Stomach (tissue), 9 donors: Measurements from ENCODE around the gene OR2M2. TPM values are rescaled to one million over a fixed set of nuclear protein-coding genes. Genes with fewer than 3 reads are reported as not detected.

ENCODE experiments used
- DNase-seq, 2 donors: peaks; one replicate each; pipeline versions ENCODE4 v3.0.0 to v3.0.0-alpha.2; 2013 to 2019
- H3K27ac ChIP-seq, 5 donors: fragments of 200-600 bp in 4 of 5; sonication (generic) in 4 of 5; one replicate each; pipeline ENCODE4 v1.5.1; 2013 to 2019; ENCODE audit warnings: mild to moderate bottlenecking in 1 of 5, moderate library complexity in 1 of 5
- H3K27me3 ChIP-seq, 3 donors: fragments of 200-600 bp; sonication (generic); one replicate each; pipeline ENCODE4 v1.5.1; 2017 to 2019; ENCODE audit warnings: mixed run types in 1 of 3
- H3K36me3 ChIP-seq, 4 donors: fragments of 200-600 bp; sonication (generic); 1 replicate in 3 of 4; 2 replicates in 1 of 4; pipeline ENCODE4 v1.5.1; 2016 to 2019
- H3K4me1 ChIP-seq, 4 donors: fragments of 200-600 bp; sonication (generic); one replicate each; pipeline ENCODE4 v1.5.1; 2016 to 2019
- H3K4me3 ChIP-seq, 4 donors: fragments of 200-600 bp; sonication (generic) in 3 of 4; one replicate each; pipeline ENCODE4 v1.5.1; 2016 to 2019; ENCODE audit warnings: mild to moderate bottlenecking in 1 of 4
- H3K9me3 ChIP-seq, 4 donors: fragments of 200-600 bp; sonication (generic); one replicate each; pipeline ENCODE4 v1.5.1; 2016 to 2019
- CTCF ChIP-seq, 7 experiments: fragments of 450-650 bp in 4 of 7; fragments of 200-600 bp in 3 of 7; sonication (generic) in 3 of 7; IDR thresholded peaks; one replicate each; pipeline ENCODE4 v1.5.1; 2016 to 2019; ENCODE audit warnings: antibody characterized with exemption in 7 of 7, control low read depth in 2 of 7, mild to moderate bottlenecking in 1 of 7
- EP300 ChIP-seq: sonication (generic); formaldehyde crosslinking; IDR thresholded peaks from one replicate; pipeline ENCODE4 v1.6.1; 2017; ENCODE audit warnings: antibody characterized with exemption
- POLR2A ChIP-seq, 4 donors: fragments of 450-650 bp; IDR thresholded peaks; one replicate each; pipeline ENCODE4 v1.6.1; 2016; ENCODE audit warnings: antibody characterized with exemption in 4 of 4, control low read depth in 2 of 4, mild to moderate bottlenecking in 1 of 4, moderate library complexity in 1 of 4
- POLR2AphosphoS5 ChIP-seq, 3 donors: sonication (generic); formaldehyde crosslinking; IDR thresholded peaks; one replicate each; pipeline ENCODE4 v1.6.1; 2016; ENCODE audit warnings: antibody characterized with exemption in 3 of 3
- WGBS, 5 donors: extraction: QIAGEN DNeasy Blood & Tissue Kit in 3 of 5; methylation state at CpG; one replicate each; pipeline versions ENCODE4 v1.1.5 to v1.1.7; 2013 to 2018; 5-methylcytosine and 5-hydroxymethylcytosine counted together
- intact Hi-C: fragments of 100-400 bp; cut with DNase I; formaldehyde crosslinking; loops from one replicate; pipeline ENCODE4 v1.15.1; 2023; ENCODE audit warnings: low total_unique reads
- polyA plus RNA-seq, 3 donors: library from polyadenylated mRNA; stranded (reverse); fragments of 200-250 nt; gene quantifications; one replicate each; pipeline ENCODE4 v1.2.3, GENCODE V29; 2013
- total RNA-seq, 5 donors: library from RNA; depleted of rRNA; stranded (reverse); fragments of >200 nt; gene quantifications; one replicate each; pipeline versions ENCODE4 v1.1.0 to v1.2.3, GENCODE V29; 2014 to 2016
- donor health status: healthy with polysubstance abuse.
- donor health status: Bipolar disorder and iron deficiency.
- donor health status: healthy.

OR2M2 gene
- total and polyA plus RNA-seq, 8 donors, result not detected

DNA sequence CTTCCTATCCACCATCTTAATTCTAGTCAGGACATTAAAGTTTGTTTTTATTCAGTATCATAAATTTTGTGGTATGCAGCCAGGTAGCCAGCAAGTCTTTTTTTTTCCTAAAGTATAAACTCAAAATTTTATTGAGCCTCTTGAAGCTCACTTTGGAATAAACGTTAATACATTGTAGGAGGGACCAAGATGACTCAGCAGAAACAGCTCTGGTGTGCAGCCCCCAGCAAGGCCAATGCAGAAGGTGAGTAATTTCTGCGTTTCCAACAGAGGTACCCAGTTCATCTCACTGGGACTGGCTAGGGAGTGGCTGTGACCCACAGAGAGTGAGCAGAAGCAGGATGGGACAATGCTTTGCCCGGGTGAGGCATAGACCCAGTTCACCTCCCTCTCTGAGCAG is 12.7 kb downstream of the OR2M2 start:
- intact Hi-C loops, result no loop called here
- Histone ChIP-seq H3K4me1 (no peaks in the 10 kb centered on the region), H3K36me3 (no peaks in the 10 kb centered on the region), H3K9me3 (peaks cover 0 to 11% (median under 1%) of the 10 kb centered on the region in 4 donors), H3K4me3 (no peak overlapping the region), H3K27me3 (no peaks in the 10 kb centered on the region), H3K27ac (no peak overlapping the region)
- 56 to 76% (median 71%) methylated on average over 3 of the region's 3 CpGs for WGBS, 5 donors
- DNase-seq, result no peak
- TF ChIP-seq EP300 (no peak), CTCF (IDR thresholded peaks at IDR 0.05) (no peak), POLR2AphosphoS5 (IDR thresholded peaks at IDR 0.05) (no peak), POLR2A (IDR thresholded peaks at IDR 0.05) (no peak)

DNA sequence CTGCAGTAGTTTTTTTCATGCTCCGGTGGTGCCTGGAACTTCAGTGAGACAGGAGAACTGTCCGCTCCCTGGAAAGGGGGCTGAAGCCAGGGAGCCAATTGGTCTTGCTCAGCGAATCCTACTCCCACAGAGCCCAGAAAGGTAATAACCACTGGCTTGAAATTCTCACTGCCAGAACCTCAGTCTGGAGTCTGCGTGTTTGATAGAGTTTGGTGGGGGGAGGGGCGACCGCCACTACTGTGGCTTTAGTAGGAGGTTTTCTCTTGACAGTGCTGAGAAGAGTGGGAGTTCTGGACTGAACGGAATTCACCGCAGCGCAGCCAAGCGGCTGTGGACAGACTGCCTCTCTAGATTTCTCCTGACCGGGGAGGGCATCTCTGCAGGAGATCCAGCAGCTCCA is 14.4 kb downstream of the OR2M2 start:
- Histone ChIP-seq H3K27ac (no peak overlapping the region), H3K27me3 (no peaks in the 10 kb centered on the region), H3K4me3 (no peak overlapping the region), H3K9me3 (peaks cover 0 to 15% (median 5%) of the 10 kb centered on the region in 4 donors), H3K4me1 (no peaks in the 10 kb centered on the region), H3K36me3 (no peaks in the 10 kb centered on the region)
- intact Hi-C loops, result no loop called here
- no peak for DNase-seq
- WGBS, 5 donors, result 37 to 62% (median 51%) methylated on average over 9 to 11 of the region's 11 CpGs
- no peak for TF ChIP-seq CTCF (IDR thresholded peaks at IDR 0.05)

DNA sequence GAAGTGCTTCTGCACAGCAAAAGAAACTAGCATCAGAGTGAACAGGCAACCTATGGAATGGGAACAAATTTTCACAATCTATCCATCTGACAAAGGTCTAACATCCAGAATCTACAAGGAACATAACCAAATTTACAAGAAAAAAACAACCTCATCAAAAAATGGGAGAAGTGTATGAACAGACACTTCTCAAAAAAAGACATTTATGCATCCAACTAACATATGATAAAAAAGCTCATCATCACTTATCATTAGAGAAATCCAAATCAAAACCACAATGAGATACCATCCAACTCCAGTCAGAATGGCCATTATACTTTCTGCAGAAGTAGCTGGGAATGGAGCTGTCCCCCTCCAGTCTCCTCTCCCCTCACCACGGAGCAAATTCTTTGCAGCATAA is 19.5 kb downstream of the OR2M2 start:
- intact Hi-C loops, result no loop called here
- TF ChIP-seq EP300 (no peak), POLR2A (IDR thresholded peaks at IDR 0.05) (no peak), CTCF (IDR thresholded peaks at IDR 0.05) (no peak), POLR2AphosphoS5 (IDR thresholded peaks at IDR 0.05) (no peak)
- H3K27ac ChIP-seq, result no peak overlapping the region
- no peaks in the 10 kb centered on the region for H3K4me1 ChIP-seq
- peaks cover 0 to 15% (median 5%) of the 10 kb centered on the region in 4 donors for H3K9me3 ChIP-seq
- no peak for DNase-seq
- H3K4me3 ChIP-seq, result no peak overlapping the region
- WGBS, 5 donors, result 26 to 67% (median 54%) methylated on average over 1 of the region's 1 CpG
- H3K27me3 ChIP-seq, result no peaks in the 10 kb centered on the region
- no peaks in the 10 kb centered on the region for H3K36me3 ChIP-seq

- 49 to 68% (median 54%) methylated on average over 4 of the region's 4 CpGs for WGBS, 5 donors
- intact Hi-C loops, result no loop called here
Observed at GRCh38 chr1:248196965-248197364, 22.3 kb downstream of the OR2M2 start, which contains the start of gene OR2M3. Gene OR2M3 (plus strand): TSS chr1:248197265. CDS start chr1:248203068, 5,803 bp downstream.

More at GRCh38 chr1:248196965-248197364, 22.3 kb downstream of the OR2M2 start, which contains the start of gene OR2M3:
- TF ChIP-seq POLR2A (IDR thresholded peaks at IDR 0.05), result no peak
- no peak for TF ChIP-seq CTCF (IDR thresholded peaks at IDR 0.05)
- no peak for TF ChIP-seq POLR2AphosphoS5 (IDR thresholded peaks at IDR 0.05)
- no peak for TF ChIP-seq EP300
- Histone ChIP-seq H3K4me1 (no peaks in the 10 kb centered on the region), H3K9me3 (peaks cover 0 to 11% (median 5%) of the 10 kb centered on the region in 4 donors), H3K36me3 (no peaks in the 10 kb centered on the region), H3K27me3 (no peaks in the 10 kb centered on the region), H3K27ac (no peak within 1 kb of the TSS), H3K4me3 (no peak within 1 kb of the TSS)
- no peak for DNase-seq
